Measurements from ENCODE around the gene TBC1D12. TPM values are rescaled to one million over a fixed set of nuclear protein-coding genes. Genes with fewer than 3 reads are reported as not detected.
"Not testable (repeated sequence)": the region's sequence is repeated elsewhere in the genome, so short reads cannot be mapped to it uniquely, and the experiment has no call there.

The TBC1D12 gene
- total RNA-seq, 1 donor from 2014 or later: 12.9 TPM

DNA sequence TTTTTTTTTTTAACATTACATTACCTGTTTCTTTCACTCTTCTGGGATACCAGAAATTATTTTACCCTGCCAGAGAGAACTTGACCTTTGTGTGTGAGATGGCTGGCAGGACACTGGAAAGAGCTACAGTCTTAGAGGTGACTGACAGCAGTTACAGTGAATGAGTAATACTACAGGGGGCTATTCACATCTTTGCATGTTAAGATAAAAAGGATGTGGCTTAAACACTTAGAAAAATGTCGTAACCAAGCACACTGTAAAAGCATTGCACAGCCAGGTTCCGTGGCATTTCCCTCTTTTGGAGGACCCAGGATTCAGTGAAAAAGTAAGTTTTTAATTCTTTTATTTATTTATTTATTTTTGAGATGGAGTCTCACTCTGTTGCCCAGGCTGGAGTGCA lies 18.8 kb upstream of the TBC1D12 start:
- H3K4me3 ChIP-seq (ENCODE audit: low read depth, low read length): no peak overlapping the region
- DNase-seq (ENCODE audit: low read depth): no peak
- TF ChIP-seq, protein P1, sequence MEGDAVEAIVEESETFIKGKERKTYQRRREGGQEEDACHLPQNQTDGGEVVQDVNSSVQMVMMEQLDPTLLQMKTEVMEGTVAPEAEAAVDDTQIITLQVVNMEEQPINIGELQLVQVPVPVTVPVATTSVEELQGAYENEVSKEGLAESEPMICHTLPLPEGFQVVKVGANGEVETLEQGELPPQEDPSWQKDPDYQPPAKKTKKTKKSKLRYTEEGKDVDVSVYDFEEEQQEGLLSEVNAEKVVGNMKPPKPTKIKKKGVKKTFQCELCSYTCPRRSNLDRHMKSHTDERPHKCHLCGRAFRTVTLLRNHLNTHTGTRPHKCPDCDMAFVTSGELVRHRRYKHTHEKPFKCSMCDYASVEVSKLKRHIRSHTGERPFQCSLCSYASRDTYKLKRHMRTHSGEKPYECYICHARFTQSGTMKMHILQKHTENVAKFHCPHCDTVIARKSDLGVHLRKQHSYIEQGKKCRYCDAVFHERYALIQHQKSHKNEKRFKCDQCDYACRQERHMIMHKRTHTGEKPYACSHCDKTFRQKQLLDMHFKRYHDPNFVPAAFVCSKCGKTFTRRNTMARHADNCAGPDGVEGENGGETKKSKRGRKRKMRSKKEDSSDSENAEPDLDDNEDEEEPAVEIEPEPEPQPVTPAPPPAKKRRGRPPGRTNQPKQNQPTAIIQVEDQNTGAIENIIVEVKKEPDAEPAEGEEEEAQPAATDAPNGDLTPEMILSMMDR (conservative IDR thresholded peaks at IDR 0.05; ENCODE audit: low read depth, low read length): no peak

DNA sequence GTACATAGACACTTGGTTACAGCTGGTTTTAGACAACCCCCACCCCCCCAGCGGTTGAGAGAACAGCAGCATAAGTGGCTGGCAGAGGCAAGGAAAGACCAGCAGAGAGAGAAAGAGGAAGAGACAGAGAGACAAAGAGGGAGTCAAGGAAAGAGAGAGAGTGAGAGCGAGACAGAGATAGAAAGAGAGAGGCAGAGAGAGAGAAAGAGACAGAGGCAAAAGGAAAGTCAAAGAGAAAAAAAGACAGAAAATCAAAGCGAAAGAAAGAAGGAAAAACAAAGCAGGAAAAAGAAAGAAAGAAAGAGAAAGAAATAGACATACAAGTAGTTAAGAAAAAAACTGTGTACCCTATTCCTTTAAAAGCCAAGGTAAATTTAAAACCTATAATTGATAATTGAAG lies 16.6 kb upstream of the TBC1D12 start:
- not testable (repeated sequence) for DNase-seq (ENCODE audit: low read depth); H3K4me3 ChIP-seq (ENCODE audit: low read depth, low read length)

DNA sequence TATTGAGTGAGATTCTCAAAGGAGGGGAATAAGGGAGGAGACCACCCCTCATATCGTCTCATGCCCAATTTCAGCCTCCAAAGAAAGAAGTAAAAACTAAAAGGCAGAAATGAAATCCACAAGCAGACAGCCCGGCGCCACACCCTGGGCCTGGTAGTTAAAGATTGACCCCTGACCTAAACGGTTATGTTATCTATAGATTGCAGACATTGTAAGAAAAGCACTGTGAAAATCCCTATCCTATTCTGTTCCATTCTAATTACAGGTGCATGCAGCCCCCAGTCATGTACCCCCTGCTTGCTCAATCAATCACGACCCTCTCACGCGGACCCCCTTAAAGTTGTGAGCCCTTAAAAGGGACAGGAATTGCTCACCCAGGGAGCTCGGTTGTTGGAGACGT lies 10.2 kb upstream of the TBC1D12 start:
- DNase-seq (ENCODE audit: low read depth); H3K4me3 ChIP-seq (ENCODE audit: low read depth, low read length): not testable (repeated sequence)

DNA sequence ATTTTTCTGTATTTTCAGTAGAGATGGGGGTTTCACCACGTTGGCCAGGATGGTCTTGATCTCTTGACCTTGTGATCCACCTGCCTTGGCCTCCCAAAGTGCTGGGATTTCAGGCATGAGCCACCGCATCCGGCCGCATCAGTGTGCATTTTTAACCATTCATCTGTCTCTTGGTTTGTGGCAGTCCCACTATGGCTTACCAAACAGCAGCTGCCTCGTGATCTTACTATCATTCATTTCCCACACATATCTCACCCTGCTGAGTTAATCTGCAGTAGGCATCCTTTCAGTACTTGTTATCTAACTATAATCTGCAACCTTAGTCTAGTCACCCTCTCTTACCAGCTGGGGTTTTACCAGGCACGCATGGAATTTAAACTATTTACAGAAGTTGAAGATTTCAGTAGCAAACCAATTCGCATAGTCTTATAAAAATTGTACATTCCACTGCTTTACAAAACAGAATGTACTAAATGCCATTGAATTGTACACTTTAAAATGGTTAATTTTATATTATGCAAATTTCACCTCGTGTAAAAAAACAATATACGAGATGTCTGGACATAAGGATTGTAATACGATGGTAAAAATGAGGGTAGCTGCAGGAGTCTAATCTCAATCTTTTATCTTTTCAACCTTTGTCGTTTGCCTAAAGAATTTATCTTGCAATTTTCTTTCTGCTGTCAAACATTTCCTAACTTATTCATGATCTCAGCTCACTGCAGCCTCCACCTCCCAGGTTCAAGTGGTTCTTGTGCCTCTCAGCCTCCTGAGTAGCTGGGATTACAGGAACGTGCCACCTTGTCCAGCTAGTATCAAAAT lies 4.6 kb upstream of the TBC1D12 start:
- no peak for DNase-seq (ENCODE audit: low read depth)
- H3K4me3 ChIP-seq (ENCODE audit: low read depth, low read length): no peak overlapping the region
- TF ChIP-seq, protein P1 (conservative IDR thresholded peaks at IDR 0.05; ENCODE audit: low read depth, low read length): no peak

DNA sequence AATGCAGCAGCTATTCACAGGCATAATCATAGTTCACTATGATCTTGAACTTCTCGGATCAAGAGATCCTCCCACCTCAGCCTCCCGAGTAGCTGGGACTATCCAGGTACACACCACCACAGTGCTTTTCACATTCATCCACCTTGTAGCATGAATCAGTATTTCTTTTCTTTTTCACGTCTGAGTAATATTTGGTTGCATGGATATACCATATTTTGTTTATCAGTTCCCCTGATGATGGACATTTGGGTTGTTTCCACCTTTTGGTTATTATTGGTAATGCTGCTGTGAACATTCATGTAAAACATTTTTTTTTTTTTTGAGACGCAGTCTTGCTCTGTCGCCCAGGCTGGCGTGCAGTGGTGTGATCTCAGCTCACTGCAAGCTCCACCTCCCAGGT lies 3.6 kb upstream of the TBC1D12 start:
- DNase-seq (ENCODE audit: low read depth): no peak
- no peak overlapping the region for H3K4me3 ChIP-seq (ENCODE audit: low read depth, low read length)

DNA sequence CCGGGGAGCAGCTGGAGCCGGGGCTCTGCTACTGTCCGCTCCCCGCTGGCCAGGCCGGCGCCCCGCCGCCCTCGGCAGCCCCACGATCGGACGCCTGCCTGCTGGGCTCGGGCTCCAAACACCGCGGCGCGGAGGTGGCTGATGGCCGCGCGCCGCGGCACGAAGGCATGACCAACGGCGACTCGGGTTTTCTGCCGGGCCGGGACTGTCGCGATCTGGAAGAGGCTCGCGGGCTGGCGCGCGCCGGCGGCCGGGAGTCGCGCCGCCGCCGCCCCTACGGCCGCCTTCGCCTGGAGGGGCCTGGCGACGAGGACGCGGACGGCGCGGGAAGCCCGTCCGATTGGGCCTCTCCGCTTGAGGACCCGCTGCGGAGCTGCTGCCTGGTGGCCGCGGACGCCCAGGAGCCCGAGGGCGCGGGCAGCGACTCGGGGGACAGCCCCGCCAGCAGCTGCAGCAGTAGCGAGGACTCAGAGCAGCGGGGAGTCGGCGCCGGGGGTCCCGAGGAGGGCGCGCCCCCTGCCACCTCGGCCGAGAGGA lies 570 bp downstream of the TBC1D12 start:
- no peak for DNase-seq (ENCODE audit: low read depth)
- TF ChIP-seq, protein P1 (conservative IDR thresholded peaks at IDR 0.05; ENCODE audit: low read depth, low read length): no peak
- peak overlapping the region; percentile 90 for H3K4me3 ChIP-seq (ENCODE audit: low read depth, low read length)

More for the DNA sequence above, 3.6 kb upstream of the TBC1D12 start:
- TF ChIP-seq, protein P1 (conservative IDR thresholded peaks at IDR 0.05; ENCODE audit: low read depth, low read length): no peak

DNA sequence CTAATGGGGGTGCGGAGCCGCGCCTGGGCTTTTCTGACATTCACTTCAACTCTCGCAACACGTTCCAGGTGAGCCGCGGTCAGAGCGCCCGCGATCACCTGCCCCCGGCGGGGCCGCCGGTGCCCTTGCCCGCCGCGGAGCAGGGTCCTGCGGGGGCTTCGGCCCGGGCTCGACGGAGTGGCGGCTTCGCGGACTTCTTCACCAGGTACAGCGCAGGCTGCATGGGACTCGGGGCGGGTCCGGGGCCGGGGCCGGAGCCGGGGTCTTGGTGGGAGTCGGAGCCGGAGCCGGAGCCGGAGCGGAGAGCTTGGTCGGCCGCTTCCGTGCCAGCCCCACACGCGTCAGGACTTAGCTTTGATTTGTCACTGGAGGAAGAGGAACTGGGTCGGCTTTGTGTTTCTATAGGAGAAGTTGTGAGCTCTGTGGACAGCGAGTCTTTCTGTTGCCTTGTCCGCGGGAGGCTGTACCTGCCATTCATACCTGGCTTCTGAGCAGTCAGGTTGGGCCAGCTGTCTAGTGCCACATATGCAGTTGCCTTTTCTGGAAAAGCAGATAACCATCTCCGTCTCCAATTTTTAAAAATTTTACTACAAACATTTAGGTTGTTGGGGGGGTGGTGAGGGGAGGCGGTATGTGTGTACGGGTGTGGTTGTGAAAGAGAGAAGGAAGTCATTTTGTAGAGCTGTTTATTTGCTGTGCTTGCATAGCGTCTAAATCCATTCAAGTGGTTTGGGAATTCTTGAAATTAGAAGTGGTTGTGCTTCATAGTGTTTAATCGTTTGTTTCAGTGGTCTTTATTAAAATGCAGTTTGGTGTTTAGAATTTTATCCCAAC lies 1.3 kb downstream of the TBC1D12 start:
- H3K4me3 ChIP-seq (ENCODE audit: low read depth, low read length): peak overlapping the region; percentile 90
- TF ChIP-seq, protein P1 (conservative IDR thresholded peaks at IDR 0.05; ENCODE audit: low read depth, low read length): no peak
- DNase-seq (ENCODE audit: low read depth): peak; percentile 27
